ENCODE data around the gene KCNMB3.

GRCh38 chr3:179258820-179259219 is 7.9 kb upstream of the KCNMB3 start:
- TF ChIP-seq POLR2A (IDR thresholded peaks at IDR 0.05) (no peak), CTCF (IDR thresholded peaks at IDR 0.05) (no peak), POLR2AphosphoS5 (IDR thresholded peaks at IDR 0.05) (no peak)

All from breast epithelium (tissue), 3 donors.